HG02870 (cell line): Measurements from ENCODE around the gene RO60.
A peak's percentile ranks its signal among the peaks of the same experiment; 100 is the strongest.

ENCODE experiments used
- ATAC-seq: cut with Tn5 transposase; IDR thresholded peaks from one replicate; pipeline ENCODE4 v1.9.1; 2021; ENCODE audit warnings: mild to moderate bottlenecking, moderate library complexity; ENCODE audit not compliant: unreplicated experiment

RO60 gene

DNA sequence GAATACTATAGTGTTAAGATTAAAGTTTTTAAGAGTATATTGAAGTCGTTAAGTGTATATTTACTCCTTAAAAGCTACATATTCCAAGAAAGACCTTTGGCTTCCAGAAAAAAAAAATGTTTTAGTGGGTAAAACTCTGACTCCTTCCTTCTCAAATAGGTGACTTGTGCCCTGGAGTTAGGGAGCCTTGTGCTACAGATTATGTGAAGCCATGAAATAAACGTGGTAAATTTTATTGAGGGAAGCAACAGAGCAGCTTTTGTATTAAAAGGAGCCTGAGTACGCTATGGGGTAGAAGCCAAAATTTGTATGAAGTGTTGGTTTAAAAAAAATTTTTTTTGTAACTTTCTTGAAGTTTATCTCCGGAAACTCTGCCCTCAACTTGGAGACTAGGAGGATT lies 994 bp downstream of the RO60 start:
- no peak for ATAC-seq

DNA sequence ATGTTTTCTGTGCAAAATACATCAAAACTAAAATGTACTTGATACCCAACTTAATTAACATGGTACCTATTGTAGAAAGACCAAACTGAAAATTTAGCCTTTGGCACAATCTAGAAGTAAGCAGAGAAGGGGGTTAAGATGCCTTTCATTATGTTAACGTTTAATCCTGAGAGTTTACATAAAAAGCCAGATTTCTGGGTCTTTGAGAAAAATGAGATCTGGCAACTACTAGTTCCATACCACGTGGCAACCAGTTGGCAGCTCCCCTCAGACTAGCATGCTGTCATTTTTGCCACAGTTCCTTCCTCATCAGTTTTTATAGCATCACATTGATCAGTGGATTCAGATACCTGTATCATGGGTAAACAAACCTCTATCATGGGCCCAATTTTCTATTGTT lies 1.5 kb downstream of the RO60 start:
- ATAC-seq: no peak

DNA sequence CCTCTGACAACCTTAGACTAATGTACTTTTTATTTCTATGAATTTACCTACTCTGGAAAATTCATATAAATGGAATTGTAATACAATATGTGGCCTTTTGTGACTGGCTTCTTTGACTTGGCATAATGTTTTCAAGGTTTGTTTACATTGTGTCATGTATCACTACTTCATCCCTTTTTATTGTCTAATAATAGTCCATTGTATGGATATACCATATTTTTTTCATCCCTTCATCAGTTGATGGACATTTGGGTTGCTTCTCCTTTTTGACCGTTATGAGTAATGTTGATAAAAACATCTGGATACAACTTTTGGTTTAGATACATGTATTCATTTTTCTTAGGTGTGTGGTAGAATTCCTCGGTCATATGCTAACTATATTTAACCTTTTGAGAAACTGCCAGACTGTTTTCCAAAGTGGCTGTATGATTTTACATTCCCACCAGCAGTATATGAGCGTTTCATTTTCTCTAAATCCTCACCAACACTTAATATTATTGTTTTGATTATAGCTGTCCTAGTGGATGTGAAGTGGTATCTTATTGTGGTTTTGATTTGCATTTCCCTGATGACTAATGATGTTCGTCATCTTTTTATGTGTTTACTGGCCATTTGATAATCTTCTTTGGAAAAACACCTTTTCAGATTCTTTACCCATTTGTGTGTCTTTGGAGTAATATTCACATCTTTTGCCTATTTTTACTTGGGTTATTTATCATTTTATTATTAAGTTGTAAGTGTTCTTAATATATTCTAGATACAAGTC lies 3.5 kb downstream of the RO60 start:
- ATAC-seq: no peak

DNA sequence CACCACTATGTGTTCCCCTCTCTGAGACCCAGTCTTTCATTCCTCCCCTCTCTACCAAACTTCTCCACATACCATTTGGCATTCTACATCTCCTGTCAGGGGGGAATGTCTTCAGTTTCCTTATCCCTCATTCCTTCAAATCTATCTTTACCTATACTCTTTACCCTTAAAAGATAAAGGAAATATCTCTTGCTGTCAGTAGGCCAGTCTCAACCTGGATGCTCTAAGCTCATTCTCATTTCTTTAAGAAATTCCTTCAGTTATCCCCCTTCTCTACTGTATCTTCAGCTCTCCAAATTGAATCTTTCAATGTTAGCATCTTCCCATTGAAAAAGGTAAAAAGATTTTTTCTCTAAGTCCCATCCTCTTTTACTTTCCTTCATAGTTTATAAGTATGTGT lies 6.5 kb downstream of the RO60 start:
- ATAC-seq: no peak

DNA sequence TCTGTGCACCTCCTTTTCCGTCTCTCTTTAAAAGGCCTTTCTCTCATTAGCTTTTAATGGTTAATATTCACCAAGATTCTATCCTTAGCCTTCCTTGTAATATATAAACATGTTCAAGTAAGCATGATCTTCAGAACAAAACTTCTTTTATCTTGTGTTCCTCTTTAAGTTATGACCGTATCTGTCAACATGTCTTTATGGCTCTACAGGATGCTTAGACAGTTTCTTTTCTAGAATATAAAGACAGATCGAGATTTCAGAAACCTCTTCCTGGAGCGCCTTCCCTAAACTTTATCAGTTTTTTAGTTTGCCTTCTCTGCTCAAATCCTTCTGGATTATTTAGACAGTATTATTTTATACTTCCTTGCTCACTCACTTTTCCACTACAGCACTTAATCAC lies 7.2 kb downstream of the RO60 start:
- no peak for ATAC-seq

DNA sequence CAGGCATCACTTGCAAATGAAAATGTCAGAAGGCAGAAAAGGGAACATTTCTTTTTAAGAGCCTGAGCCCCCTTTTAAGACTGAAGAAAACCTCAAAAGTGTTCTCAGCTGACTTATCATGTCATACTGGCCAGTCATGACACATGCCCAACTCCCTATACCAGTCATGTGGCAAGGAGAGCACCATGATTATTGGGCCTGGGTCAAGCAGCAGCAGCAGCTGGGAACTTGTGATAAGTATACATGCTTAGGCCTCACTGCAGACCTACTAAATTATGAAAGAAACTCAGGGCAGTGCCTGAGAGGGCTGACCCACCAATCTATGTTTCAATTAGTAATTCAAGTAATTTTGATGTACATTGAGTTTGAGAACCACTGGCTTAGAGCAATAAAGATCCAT lies 8.6 kb downstream of the RO60 start:
- ATAC-seq: no peak

DNA sequence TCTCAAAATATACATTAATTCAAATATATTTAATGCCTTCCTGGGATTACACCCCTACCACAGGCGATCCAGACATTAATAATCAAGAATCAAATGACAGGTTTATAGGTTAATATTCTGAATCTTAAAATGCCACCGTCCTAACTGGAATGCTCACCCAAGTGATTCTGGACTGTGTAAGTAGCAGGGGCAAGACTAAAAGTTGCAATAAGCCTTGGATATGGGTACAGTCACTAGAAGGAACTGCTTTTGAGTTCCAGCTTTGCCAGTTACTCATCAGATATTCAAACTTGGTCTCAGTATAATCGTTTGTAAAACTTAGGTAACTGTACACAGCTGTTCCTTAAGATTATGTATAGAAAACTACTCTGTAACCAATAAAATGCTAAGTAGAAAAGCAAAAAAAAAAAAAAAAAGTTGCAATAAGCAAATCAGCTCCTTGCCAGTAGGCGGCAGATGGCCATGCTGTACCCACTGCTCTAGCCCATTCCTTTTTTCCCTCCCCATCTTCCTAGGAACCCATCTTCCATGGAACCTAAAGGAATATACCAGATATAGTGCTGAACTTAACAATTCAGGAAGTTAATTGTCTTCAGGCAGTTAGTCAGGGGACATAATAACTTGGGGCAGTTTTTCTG lies 10.5 kb downstream of the RO60 start:
- no peak for ATAC-seq

DNA sequence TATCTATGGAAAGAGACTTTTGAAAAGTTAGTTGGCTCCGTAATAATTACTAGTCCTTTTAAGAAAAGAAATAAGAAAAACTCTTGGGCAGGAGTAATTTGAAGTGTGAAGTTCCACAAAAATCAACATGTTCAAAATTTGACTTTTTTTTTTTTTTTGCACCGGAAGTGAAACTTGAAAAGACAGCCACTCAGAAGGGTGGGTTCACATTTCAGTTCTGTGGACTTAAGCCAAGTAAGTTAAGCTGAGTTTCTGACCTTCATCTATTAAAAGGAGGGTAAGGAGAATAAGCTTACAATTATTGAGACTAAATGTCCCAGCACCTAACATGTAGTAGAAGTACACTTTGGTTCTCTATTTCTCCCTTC lies 11.0 kb downstream of the RO60 start:
- peak; percentile 47 for ATAC-seq

DNA sequence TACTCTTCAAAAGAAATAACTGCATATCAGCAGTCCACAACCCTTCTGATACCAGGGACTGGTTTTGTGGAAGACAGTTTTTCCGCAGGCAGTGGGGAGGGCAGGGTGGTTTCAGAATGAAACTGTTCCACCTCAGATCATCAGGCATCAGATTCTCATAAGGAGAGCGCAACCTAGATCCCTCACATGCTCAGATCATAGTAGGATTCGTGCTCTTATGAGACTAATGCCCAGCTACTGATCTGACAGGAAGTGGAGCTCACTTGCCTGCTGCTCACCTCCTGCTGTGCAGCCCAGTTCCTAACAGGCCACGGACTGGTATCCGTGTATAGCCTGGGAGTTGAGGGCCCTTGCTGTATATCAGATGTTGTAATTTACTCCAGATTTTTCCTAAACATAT lies 11.5 kb downstream of the RO60 start:
- peak; percentile 50 for ATAC-seq

DNA sequence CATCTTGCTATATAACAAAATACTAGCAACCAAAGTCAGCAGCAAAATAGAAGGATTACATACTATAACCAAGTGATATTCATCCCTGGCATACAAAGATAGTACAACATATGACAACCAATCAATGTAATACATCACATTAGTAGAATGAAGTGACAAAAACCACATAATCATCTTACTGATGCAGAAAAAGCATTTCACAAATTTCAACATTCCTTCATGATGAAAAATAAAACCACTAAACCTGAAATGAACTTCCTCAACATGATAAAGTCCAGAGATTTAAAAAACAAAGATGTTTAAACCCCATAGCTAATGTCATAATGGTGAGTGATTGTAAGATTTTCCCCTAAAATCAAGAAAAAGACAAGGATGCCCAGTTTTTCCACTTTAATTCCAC lies 18.6 kb downstream of the RO60 start:
- no peak for ATAC-seq

DNA sequence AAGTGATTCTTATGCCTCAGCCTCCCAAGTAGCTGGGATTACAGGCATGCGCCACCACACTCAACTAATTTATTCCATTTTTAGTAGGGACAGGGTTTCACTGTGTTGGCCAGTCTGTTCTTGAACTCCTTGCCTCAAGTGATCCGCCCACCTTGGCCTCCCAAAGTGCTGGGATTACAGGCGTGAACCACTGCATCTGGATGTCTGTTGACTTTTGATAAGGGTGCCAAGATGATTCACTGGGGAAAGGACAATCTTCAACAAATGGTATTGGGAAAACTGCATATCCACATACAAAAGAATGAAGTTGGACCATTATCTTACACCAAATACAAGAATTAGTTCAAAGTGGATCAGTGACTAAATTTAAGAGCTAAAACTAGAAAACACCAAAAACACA lies 19.8 kb downstream of the RO60 start:
- no peak for ATAC-seq

DNA sequence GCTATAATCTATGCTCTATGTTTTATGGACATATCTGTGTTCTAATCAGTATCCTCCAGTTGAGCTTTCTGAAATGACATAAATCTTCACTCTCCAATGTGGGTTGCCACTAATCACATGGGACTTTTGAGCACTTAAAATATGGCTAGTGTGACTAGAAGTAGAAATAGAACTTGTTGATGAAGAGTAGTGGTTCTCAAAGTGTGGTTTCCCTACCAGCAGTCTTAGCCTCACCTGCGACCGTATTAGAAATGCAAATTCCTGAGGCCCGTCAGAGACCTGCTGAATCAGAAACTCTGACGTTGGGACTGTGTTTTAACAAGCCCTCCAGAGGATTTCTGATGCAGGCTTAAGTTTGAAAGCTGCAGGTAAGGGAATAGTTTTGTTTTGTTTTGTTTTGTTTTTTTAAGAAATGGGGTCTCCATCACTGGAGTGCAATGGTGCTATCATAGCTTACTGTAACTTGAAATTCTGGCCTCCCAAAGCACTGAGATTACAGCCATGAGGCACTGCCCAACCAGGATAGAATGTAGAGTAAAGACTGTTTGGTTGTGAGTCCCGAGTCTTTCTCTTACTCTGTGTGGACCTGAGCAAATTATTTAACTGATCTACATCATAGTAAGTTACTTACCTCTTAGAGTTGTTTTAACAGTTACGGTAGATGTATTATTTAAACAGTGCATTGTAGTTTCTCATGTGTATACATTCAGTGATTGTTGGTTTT lies 24.1 kb downstream of the RO60 start:
- peak; percentile 98 for ATAC-seq

DNA sequence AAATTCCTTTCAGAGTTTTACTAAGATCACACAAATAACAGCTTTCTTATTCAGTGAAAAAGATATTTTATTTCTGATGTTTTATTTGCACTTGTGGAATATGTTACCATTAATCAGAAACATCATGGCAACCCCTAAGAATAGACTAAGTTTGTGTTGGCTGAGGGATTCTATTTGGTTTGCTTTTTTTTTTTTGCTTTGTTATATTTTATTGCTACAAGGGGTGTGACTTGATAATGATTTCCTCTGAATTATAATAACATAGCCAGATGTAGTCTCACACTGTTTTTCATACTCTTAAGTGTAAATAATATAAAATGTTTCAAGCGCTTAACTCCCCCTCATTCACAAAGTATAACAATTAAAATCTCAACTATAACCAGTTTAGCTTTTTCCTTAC lies 25.9 kb downstream of the RO60 start:
- ATAC-seq: no peak

DNA sequence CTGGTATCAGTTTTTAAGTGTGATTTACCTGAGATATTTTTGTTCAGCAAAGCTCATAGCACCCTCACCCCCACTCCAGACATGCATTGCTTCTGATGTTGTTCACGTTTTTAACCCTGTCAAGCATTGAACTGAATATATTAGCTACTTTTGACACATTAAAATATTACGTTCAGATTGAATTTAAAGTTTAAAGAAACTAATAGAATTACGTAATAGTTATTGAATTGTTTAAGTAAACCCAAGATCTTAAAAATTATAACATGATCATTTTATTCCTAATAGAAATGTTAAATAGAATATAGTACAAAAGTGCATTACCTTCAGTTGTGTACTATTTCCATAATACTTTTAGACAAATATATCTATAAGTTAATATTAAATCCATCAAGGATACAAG lies 26.9 kb downstream of the RO60 start:
- ATAC-seq: no peak

DNA sequence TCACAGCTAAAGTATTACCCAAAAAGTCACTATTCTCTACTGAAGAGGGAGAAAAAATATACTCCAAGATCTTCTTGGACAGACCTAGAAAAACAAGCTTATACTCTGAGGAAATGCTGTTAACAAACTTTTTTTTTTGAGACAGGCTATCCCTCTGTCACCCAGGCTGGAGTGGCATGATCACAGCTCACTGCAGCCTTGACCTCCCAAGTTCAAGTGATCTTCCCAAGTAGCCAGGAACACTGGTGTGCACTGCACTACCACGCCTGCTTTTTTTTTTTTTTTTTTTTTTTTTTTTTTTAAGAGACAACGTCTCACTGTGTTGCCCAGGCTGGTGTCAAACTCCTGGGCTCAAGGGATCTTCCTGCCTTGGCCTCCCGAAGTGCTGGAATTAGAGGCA lies 28.5 kb downstream of the RO60 start:
- ATAC-seq: no peak

DNA sequence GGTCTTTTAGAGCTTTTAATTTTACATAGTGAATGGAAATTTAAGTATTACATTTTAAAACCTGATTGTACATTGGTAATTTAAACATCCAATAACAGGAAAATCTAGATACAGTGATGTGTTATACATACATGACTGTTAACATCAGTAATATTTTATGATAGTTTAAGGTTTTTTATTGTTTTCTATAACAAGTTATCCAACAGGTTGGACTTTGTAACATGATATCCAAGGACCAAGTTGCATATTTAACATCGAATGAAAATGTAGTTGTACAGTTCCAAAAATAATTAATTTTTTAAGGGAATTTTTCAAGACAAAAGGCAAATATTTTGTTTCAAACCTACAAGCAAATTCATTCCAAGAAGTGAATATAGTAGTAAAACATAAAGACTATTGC lies 31.5 kb downstream of the RO60 start:
- ATAC-seq: no peak

DNA sequence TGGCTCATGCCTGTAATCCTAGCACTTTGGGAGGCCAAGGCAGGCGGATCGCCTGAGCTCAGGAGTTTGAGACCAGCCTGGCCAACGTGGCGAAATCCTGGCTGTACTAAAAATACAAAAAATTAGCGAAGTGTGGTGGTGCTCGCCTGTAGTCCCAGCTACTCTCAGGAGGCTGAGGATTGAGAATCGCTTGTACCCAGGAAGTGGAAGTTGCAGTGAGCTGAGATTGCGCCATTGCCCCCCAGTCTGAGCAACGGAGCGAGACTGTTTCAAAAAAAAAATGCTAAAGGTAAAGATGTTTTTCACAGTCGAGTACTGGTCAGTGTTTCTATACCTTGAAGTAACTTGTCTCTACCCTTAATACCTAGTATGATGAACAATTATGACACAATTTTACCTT lies 34.7 kb downstream of the RO60 start:
- no peak for ATAC-seq

DNA sequence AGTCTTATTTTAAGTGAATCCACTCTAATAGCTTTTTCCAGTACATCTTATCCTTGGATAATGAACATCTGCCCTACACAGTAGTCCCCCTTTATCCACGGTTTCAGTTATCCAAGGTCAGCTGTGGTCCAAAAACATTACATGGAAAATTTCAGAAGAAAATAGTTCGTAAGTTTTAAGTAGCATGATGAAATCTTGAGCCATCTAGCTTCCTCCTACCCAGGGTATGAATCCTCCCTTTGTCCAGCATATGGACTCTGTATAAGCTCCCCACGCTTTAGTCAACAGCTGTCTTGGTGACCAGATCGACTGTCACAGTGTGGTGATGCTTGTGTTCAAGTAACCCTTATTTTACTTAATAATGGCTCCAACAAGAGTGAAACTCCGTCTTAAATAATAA lies 43.2 kb downstream of the RO60 start:
- ATAC-seq: no peak

DNA sequence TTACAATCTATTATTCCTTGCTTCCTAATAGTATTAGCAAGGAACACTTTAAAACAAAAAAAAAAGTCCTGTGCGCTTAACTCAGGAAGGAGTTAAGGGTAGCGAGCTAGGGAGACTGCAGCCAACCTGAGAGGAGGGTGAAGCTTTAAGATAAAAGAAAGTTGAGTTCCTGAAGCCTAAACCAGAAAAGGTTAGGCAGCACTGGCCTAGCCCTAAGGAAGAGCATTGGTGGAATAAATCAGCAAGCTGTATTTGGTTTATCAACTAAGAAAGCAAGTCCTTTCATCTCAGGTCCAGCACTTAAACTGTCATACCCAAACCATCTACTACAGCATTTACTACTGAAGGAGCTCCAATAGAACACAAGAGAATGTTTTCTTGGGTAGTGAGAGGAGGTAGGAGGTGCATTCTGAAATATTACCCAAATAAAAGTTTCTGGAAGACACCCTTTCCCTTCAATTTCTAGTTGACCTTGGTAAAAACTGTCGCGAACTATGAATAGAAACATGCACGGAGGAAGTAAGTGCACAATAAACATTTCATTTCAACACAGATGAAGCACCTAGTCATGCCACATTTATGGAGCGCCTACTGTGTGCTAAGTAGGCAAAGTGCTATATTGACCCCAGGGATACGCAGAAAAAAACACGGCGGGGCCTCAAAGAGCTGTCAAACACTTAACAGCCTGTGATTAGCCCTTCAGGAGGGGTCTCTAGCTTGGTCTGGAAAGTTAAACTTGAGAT lies 44.5 kb downstream of the RO60 start:
- ATAC-seq: no peak

DNA sequence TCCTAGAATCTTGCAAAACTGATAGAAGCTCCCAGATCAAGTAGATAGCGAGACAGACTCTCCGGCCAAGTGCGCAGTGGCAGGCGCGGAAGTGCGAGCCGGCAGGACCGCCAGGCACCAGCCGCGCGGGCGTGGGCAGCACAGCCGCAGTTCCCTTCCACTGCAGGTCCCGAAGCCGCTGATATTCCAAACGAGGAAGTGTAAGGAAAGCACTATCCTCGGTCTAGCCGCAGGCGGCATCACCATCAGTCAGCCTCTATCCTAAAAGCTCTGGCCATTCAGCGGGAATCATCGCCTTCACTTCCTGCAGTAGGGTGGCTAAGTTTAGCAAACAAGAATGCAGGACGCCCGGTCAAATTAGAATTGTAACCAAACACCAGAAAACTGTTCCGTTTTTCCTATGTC lies 45.1 kb downstream of the RO60 start:
- peak; percentile 34 for ATAC-seq
